ENCODE measurements around the gene PBX1.
A peak's percentile ranks its signal among the peaks of the same experiment; 100 is the strongest.
"Not testable (repeated sequence)": the region's sequence is repeated elsewhere in the genome, so short reads cannot be mapped to it uniquely, and the experiment has no call there.

The PBX1 gene

DNA sequence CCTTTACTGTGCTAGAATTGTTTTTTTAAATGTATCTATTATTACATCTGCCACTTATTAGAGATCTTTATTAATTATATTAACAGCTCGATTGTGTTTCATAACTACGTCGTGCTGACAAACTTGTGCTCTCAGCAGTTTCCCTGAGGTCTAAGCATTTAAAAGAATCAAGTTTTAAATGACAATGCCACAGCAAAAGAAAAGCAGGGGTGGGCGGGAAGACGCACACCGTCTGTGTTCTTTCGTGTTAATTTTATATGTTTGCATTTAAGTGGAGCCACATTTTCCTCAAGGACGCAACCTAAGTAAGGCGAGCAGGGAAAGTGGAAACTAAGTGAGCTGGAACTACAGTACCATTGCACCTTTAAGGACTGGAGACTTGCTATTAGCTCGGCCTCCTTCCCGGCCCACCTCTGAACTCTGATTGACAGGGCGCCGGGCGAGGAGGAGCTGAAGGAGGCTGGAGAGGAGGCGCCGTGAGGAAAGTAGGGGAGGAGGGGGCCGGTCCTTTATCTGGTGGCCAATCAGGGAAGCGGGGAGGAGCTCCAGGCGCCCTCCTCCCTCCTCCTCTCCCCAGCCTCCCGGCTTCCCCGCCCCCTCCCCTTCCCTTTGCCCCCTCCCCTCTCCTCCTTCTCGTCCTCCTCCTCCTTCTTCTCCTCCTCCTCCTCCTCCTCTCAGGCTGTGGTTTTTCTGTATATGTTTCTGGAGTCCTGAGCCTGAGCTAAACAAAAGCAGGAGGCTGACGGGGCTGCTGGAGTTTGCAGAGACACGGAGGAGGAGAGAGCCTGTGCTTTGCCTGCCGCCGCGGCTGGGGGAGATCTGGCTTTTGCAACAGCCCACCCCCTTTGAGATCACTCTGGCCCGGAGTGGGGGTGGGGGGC is at the start of gene PBX1:
PBX1 (plus strand) TSS at position 724 of the 881 bp plus-strand sequence.
- peak; percentile 52 to 65 for DNase-seq (ENCODE audit: low read depth in 2 of 2)

DNA sequence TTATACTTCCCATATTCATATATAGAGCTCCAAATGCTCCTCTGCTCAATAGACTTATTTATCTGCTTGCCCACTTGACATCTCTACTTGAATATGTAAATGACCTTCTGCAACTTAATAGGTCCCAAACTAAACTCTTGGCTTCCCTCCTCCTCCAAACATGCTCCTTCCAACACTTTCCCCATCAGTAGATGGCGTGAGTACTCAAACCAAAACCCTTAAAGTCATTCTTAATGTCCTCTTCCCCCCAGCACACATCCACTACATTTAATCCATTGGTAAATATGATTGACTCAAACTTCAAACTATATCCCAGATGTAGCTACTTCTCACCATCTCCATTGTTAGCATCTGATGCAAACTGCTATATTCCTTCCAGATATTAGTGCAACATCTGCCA is 48.5 kb upstream of the PBX1 start:
- DNase-seq (ENCODE audit: low read depth in 2 of 2): no peak

DNA sequence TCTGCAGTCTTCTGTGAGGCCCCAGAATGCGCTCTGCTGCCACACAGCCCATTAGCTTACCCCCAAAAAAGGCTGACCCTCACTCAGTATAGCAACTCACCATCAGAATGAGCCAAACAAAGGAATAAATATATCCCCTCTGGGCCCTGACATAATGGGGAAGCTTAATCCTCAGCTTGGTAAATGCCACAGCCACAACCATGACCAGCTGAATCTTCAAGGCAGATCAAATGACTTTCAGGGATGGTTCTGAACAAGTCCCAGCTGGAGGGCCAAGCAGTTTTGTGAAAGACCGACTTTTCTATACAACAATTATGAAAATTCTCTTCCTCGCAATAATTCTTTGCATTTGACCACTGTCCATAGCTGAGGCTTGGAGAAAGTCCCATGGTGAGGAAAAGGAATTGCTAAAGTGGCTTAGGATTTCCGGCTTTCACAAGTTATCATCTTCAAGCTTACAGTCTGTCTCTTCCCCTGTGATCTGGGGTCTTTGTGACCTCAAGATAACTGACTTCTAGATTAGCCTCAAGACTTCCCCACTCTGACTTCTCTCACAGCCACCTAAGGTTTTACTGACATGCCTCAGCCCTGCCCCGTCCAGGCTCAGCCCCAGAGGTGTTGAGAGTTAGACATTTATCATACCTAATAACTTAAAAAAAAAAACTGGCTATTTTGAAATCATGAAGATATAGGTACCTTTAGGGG is 47.8 kb upstream of the PBX1 start:
- no peak for DNase-seq (ENCODE audit: low read depth in 2 of 2)

DNA sequence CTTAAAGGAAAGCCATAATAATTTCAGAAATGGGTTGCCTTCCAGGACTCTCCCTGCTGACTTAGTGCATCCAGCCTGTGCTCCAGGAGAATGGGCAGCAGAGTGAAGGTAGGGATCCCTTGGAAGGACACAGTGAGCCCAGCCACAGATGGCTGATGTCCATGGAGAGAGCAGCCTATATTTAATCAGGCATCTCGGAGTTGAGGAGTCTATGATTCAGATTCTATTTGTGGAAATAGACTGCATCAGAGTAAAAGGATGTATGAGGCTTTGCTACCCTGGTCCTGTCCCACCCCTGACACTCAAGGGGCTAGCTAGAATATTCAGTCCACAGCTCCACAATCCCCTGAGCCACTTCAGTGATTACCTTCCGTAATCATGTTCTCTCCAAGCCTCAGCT is 43.8 kb upstream of the PBX1 start:
- no peak for DNase-seq (ENCODE audit: low read depth in 2 of 2)

DNA sequence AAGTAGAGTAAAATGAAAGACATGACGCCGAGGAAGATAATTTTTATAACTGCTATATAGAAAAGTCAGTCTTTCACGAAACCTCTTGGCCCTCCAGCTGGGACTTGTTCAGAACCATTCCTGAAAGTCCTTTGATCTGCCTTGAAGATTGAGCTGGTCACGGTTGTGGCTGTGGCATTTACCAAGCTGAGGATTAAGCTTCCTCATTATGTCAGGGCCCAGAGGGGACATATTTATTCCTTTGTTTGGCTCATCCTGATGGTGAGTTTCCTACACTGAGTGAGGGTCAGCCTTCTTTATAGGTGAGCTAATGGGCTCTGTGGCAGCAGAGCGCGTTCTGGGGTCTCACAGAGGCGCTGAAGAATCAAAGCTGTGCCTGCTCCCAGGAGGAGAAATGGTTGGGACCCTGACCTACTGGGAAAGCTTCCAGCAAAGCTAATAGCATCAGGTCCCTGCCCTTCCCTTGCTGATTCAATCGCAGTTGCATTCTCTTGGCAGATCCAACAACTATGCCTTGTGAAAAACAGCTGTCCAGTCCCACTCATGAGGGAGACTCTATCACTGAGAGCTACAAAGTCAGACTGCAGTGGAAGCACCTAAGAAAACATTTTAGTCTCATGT is 43.2 kb upstream of the PBX1 start:
- no peak for DNase-seq (ENCODE audit: low read depth in 2 of 2)

DNA sequence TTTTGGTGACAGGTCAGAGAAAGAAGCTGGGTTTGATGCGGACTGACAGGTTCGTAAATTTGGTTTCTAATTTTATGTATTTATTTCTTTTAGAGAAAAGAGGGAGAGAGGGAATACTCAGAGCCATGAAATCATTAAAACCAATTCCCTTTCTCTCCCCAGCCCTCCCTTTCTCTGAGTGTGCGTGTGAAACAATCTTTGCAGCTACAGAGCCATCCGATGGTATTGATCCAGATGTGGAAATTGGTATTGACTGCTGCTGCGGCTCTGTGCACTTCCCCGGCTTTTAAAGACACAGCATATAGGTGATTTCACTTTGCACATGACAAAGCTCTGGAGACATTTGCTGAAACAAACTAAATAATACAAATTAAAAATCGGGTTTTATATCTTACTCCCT is 42.4 kb upstream of the PBX1 start:
- no peak for DNase-seq (ENCODE audit: low read depth in 2 of 2)

DNA sequence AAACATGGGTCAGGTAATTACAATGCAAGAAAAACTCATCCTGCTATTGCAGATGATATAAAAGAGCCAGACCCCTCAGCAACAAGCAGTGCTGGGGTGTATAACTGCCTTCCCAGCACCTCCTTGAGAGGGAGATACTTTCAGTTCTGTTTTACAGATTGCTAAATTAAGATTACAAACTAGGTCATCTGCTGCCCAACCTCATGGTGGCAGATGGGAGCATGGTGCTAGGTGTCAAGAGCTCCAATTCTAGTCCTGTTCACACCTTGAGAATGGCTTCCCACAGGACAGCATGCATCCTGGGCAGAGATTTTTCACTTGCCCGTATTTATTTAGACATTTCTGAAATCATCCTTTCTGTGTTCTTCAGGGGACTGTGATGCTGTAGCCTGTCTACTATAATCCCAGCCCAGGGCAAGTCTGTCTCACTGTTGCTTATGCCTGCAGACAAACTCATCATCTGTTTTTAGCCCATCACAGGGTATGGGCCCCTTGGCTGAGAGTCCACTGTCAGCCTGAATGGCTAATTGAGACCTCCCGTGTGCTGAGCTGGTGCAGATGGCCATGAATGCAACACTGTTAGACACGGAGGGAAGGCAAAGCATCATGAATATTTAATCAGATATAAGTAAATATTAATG is 40.2 kb upstream of the PBX1 start:
- no peak for DNase-seq (ENCODE audit: low read depth in 2 of 2)

DNA sequence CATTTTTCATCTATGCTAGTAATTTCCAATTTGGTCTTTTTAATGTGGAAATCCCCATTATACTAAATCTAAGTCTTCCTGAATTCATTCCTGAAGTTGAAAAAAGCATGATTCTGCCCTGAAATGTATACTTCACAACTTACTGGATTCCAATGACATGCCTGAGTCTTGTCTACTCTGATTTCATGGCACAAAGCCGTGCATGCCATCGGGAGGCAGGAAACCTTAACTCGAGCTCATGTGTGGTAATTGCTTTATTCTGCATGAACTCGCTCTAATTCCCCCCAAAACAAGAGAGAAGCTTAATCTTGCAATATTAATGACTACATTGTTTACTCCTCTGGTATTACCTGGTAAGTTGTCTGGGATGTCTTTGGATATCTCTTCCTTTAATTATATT is 39.6 kb upstream of the PBX1 start:
- DNase-seq (ENCODE audit: low read depth in 2 of 2): no peak

DNA sequence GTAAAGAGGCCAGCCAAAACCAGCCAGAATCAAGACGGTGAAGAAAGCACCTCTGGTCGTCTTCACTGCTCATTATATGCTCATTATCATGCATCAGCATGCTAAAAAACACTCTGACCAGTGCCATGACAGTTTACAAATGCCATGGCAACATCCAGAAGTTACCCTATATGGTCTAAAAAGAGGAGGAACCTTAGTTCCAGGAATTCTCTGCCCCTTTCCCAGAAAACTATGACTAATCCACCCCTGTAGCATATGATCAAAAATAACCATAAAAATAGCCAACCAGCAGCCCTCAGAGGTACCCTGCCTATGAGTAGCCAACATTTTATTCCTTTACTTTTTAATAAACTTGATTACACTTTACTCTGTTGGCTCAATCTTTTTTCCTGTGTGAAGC is 34.2 kb upstream of the PBX1 start:
- DNase-seq (ENCODE audit: low read depth in 2 of 2): no peak

DNA sequence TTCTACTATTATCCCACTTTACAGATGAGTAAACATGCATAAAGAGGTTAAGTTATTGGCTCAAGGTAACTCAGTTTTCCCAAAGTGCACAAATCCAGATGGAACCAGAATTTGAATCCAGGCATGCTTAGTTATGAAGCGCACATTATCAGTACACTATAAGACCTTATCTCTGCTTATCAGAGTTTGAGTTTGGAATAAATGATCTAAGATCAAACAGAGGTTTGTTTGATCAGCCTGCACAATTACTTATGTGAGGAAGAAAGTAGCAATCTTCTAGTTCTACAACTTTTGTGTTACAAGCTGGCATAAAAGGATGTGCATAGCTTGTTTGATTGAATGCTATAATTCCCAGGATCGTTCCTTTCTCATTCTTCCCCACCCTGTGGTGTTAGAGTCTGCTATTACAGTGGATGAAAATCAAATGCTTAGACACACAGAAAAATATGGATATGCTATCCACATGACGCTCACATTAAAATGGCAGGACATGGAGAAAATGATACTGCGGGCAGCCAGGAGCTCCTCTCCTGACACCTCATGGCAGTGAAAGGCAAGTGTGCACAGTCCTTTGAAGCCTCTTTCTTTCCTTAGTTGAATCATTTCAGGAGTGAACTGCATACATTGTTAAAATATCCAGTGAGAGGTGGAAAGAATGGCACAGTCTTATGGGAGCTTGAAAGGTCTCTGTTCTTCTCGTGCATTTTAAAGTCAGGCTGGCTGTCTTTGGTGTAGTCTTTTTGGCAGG is 23.9 kb upstream of the PBX1 start:
- no peak for DNase-seq (ENCODE audit: low read depth in 2 of 2)

DNA sequence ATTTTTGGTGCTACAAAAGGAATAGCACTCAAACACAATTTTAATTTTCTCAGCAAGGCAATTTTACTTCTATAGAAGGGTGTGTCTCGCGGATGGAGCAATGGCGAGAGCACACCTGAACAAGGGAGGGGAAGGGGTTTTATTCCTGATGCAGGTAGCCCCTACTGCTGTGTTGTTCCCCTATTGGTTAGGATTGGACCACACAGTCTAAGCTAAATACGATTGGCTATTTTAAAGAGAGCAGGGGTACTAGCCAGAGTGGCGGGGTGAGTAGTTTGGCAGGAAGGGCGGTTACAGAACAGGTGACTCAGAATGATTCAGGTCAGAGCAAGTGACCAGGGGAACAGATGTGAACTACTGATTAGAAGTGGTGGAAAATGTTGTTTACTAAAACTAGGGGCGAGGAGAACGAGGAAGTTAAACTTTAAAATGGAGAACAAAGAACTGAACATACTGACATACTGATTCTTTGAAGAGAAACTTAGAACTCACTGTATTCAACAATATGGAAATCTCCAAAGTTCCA is 6.5 kb upstream of the PBX1 start:
- DNase-seq (ENCODE audit: low read depth in 2 of 2): not testable (repeated sequence)

DNA sequence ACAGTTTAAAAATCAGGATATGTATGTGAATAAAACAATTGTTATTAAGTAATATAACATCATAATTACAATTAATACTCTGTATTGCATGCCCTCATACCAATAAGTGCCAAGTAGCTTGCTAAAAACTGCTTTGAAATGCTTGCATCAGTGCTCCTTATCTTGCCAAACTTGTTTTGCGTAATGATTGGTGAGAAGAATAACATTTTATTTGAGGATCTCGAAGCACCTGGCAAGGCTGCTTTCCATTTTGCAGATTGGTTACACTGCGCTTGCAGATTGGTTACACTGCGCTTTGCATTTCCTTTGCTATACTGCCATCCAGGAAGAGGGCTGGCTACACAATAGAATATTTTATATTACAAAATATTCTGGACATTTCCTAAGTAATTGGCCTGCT is 1.7 kb upstream of the PBX1 start:
- no peak for DNase-seq (ENCODE audit: low read depth in 2 of 2)

DNA sequence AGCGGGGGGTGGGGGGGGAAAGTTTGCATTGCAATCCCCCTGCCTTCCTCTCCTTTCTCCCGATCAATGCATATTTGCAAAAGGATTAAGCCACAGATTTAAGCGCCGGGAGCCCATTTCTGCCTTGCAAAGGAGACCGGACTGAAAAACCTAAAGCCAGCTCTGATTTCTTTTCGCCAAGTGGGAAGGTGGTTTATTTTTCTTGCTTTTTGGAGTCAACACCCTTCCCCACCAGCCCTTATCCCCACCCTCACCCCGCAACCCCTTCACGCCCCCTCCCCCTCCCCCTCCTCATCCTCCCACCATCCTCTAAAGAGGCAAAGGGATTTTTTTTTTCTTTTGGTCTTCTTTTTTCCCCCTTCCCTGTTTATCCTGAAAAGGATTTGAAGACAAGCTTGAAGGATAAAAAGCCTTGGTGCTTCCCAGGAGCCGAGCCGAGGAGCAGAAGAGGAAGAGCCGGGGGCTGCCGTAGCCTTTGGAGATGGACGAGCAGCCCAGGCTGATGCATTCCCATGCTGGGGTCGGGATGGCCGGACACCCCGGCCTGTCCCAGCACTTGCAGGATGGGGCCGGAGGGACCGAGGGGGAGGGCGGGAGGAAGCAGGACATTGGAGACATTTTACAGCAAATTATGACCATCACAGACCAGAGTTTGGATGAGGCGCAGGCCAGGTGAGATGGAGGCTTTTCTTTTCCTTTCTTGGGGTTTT is 513 bp downstream of the PBX1 start:
- no peak for DNase-seq (ENCODE audit: low read depth in 2 of 2)

DNA sequence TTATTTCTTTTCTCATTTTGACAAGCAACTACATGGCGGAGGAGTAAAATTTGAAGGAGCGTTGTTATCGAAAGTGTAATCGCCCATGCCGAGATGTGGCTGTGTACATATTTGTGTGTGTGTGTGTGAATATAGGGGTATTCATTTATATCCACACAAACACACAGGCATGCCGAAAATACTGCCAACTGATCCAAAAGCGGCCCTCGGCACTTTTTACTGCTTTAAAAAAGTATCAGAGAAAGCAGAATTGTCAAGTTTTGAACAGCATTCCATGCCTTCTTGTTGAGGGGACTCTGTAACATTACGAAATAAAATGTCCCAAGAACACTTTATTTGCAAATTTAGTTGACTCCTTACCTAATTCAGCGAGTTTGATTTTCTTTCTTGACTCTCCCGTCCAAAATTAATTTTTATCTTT is 1.1 kb downstream of the PBX1 start:
- no peak for DNase-seq (ENCODE audit: low read depth in 2 of 2)

DNA sequence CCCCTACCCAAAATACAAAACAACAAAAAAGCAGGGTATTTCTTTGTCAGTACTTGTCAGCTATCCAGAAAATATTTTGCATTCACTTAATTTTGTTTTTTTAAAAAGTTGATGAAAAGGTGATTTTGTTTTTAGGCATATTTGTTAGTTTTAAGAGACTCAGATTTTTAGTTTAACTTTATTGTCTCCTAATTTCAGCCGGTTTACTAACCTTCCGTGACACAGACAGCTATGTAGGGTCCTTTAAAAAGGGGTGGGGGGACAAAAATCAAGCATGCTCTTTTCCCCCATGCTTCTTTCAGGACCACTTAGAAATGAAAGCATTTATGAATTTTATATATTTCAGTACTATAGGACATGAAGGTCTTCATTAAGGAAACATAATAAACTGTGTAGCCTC is 1.6 kb downstream of the PBX1 start:
- no peak for DNase-seq (ENCODE audit: low read depth in 2 of 2)

DNA sequence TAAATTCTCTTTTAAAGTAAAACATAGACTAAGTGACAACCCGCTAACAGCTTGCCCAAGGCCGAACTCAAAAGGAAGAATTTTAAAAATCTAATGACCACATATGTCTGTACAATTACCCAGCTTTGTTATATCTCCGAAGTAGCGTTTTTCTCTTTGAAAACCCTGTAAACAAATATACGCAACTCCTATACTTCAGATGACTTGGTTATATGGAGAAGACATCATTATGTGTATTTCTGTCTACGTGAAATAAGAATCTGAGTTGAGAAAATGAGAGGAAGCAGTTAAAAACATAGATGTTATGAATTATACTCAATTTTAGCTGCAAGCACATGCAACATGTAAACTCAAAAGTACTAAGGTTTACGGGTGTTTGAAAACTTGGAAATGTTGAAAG is 2.0 kb downstream of the PBX1 start:
- DNase-seq (ENCODE audit: low read depth in 2 of 2): no peak

DNA sequence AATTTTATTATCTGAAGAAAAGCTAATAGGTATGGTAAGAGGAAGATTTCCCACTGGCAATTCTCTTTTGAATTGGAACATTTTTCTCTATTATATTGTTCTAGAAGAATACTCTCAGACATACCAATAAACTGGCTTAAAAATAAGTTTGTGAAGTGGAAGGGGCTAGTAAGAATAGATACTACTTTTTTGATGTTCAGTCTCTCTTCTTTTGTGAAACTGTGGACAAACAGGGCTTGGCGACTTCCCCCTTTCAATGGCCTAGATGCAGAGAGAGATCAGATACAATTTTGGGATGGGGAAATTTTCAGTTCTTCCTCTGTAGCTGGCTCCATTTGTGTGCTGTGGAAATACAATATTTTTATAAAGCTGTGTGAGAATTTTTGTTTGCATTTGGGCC is 2.5 kb downstream of the PBX1 start:
- no peak for DNase-seq (ENCODE audit: low read depth in 2 of 2)

DNA sequence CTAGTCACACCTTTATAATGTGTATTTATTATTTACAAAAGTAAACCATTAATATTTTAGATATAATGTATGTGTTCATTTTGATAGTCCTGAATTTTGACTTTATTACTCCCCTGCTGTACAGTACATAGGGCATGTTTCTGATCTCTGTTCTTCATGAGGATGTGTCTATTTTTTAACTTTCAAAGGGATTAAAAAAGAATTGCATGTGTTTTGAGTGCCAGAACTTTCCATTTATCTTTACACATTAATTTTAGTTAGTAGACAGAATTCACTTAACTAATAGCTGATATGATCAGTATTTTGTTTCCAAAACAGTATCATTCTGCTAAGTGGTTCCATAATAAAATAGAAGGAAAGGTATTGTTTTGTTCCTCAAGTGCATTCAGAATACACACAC is 3.1 kb downstream of the PBX1 start:
- no peak for DNase-seq (ENCODE audit: low read depth in 2 of 2)

DNA sequence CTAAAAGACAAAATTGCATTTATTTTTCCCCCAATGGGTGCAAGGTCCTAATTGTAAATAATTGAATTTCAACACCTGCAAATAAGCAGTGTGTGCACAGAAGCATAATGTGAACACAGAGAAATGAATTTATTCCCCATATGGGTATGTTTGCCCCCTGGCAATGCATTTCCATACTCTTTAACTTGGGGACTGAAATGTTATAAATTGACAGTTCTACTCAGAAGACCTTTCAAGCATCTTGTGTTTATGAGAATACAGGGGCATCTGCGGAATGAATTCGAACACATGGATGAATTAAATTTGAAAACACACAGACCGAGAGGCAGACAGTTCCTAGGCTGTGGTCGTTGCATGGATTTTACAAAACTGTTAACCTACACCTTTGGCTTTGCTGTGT is 3.5 kb downstream of the PBX1 start:
- DNase-seq (ENCODE audit: low read depth in 2 of 2): no peak

DNA sequence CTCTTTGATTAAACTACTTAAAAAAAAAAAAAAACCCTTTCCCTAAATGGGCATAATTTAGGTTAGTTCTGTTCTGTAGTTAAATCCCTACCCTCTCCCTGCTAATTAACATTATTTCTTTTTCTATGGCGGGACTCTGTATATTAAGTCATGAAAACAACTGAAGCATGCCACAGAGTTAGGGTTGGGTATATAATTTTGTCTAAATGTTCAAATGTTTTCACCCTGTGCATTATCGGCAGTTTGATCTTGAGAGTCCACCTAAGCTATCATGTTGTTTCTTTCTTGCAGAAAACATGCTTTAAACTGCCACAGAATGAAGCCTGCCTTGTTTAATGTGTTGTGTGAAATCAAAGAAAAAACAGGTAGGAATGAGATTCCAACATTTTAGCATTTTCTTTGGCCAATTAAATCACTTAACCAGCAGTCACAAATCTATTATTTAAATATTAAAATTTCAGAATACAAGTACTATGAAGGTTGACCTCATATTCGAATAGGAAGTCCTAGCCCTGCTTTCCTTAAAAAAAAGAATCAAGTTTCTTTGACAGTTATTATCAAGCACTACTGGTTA is 4.0 kb downstream of the PBX1 start:
- DNase-seq (ENCODE audit: low read depth in 2 of 2): no peak
